NCI-H2196 treated with DMSO at 0.1 percent for 48 hours (cell line): Measurements from ENCODE around the gene CUL4A.
"Not testable (repeated sequence)": the region's sequence is repeated elsewhere in the genome, so short reads cannot be mapped to it uniquely, and the experiment has no call there.

ENCODE experiments used
- DNase-seq: peaks from one replicate; lab custom pipeline; 2025; ENCODE audit not compliant: unreplicated experiment; lab: John Stamatoyannopoulos, UW

CUL4A gene

GRCh38 chr13:113233101-113233500 lies 23.7 kb downstream of the CUL4A start:
- DNase-seq: no peak

GRCh38 chr13:113238536-113238935 lies 29.1 kb downstream of the CUL4A start:
- no peak for DNase-seq

- DNase-seq: no peak
These were observed 29.9 kb downstream of the CUL4A start for GRCh38 chr13:113239357-113239756.

- no peak for DNase-seq
These were observed 30.6 kb downstream of the CUL4A start for GRCh38 chr13:113239986-113240385.

GRCh38 chr13:113241623-113242022 lies 32.2 kb downstream of the CUL4A start:
- not testable (repeated sequence) for DNase-seq

- no peak for DNase-seq
These were observed 34.4 kb downstream of the CUL4A start for GRCh38 chr13:113243847-113244246.

GRCh38 chr13:113245849-113246796 lies 36.7 kb downstream of the CUL4A start:
- DNase-seq: no peak

- DNase-seq: no peak
These were observed 43.2 kb downstream of the CUL4A start for GRCh38 chr13:113252516-113253095.

- not testable (repeated sequence) for DNase-seq
These were observed 48.5 kb downstream of the CUL4A start for GRCh38 chr13:113257908-113258307.

GRCh38 chr13:113258321-113259054 lies 49.1 kb downstream of the CUL4A start:
- no peak for DNase-seq

- DNase-seq: no peak
These were observed 51.6 kb downstream of the CUL4A start for GRCh38 chr13:113260996-113261395.

GRCh38 chr13:113263016-113263415 lies 53.6 kb downstream of the CUL4A start:
- DNase-seq: not testable (repeated sequence)

- DNase-seq: no peak
These were observed 58.4 kb downstream of the CUL4A start for GRCh38 chr13:113267642-113268405.

GRCh38 chr13:113272031-113272430 lies 62.6 kb downstream of the CUL4A start:
- DNase-seq: no peak

GRCh38 chr13:113272701-113273181 lies 63.3 kb downstream of the CUL4A start:
- no peak for DNase-seq

GRCh38 chr13:113273321-113273720 lies 63.9 kb downstream of the CUL4A start:
- no peak for DNase-seq

- DNase-seq: no peak
These were observed 64.6 kb downstream of the CUL4A start for GRCh38 chr13:113273851-113274590.

GRCh38 chr13:113274721-113275120 lies 65.3 kb downstream of the CUL4A start:
- no peak for DNase-seq

- no peak for DNase-seq
These were observed 66.0 kb downstream of the CUL4A start for GRCh38 chr13:113275387-113275786.

GRCh38 chr13:113280126-113280525 lies 70.7 kb downstream of the CUL4A start:
- no peak for DNase-seq
